Testis (tissue), 2 donors: ENCODE data around the gene MINDY4.

Source experiments
- POLR2A ChIP-seq: fragments of 450-650 bp; IDR thresholded peaks from one replicate; pipeline ENCODE4 v1.6.1; 2017; ENCODE audit warnings: antibody characterized with exemption, mild to moderate bottlenecking, moderate library complexity
- TF ChIP-seq, protein P1 (sequence below), 3 experiments: fragments of 450-650 bp in 2 of 3; fragments of 200-600 bp in 1 of 3; sonication (generic) in 1 of 3; IDR thresholded peaks; one replicate each; pipeline ENCODE4 v1.5.1; 2016 to 2019; ENCODE audit warnings: antibody characterized with exemption in 3 of 3, mild to moderate bottlenecking in 2 of 3, moderate library complexity in 1 of 3

DNA sequence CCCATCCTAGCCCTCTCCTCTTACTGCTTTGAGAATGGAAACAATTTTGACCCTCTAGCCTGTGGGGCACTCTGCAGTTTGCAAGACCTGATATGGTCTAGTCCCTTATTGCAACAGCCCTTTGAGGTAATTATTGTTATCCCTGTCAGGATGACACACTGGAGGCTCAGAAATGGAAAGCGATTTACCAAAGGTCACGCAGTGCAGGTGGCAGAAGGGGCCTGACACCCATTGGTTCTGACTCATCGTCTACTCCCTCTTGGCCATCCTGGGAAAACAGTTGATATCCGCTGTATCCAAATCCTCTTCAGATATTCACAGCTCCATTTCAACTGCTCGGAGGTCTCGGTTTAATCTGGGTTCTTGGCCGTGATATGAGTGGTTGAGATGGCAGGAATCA, 95.7 kb downstream of the MINDY4 start:
- TF ChIP-seq, protein P1, sequence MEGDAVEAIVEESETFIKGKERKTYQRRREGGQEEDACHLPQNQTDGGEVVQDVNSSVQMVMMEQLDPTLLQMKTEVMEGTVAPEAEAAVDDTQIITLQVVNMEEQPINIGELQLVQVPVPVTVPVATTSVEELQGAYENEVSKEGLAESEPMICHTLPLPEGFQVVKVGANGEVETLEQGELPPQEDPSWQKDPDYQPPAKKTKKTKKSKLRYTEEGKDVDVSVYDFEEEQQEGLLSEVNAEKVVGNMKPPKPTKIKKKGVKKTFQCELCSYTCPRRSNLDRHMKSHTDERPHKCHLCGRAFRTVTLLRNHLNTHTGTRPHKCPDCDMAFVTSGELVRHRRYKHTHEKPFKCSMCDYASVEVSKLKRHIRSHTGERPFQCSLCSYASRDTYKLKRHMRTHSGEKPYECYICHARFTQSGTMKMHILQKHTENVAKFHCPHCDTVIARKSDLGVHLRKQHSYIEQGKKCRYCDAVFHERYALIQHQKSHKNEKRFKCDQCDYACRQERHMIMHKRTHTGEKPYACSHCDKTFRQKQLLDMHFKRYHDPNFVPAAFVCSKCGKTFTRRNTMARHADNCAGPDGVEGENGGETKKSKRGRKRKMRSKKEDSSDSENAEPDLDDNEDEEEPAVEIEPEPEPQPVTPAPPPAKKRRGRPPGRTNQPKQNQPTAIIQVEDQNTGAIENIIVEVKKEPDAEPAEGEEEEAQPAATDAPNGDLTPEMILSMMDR (IDR thresholded peaks at IDR 0.05), result no peak
- no peak for TF ChIP-seq POLR2A
